Inflammatory macrophage (primary cell): ENCODE measurements around the gene SNCA.

Source experiments
- DNase-seq, 2 donors: peaks; one replicate each; pipeline ENCODE4 v3.0.0-alpha.2; 2020 to 2022

The SNCA gene

GRCh38 chr4:89703829-89704590 lies 133.0 kb downstream of the SNCA start:
- DNase-seq, result no peak

- DNase-seq, result no peak
Measured at GRCh38 chr4:89700766-89701423, 136.1 kb downstream of the SNCA start.

GRCh38 chr4:89685690-89686089 lies 151.3 kb downstream of the SNCA start:
- DNase-seq, result no peak

- no peak for DNase-seq
Measured at GRCh38 chr4:89685277-89685676, 151.7 kb downstream of the SNCA start.

- no peak for DNase-seq
Measured at GRCh38 chr4:89684536-89684935, 152.4 kb downstream of the SNCA start.

GRCh38 chr4:89682808-89683207 lies 154.2 kb downstream of the SNCA start:
- no peak for DNase-seq

- DNase-seq, result no peak
Measured at GRCh38 chr4:89681671-89682070, 155.3 kb downstream of the SNCA start.

- no peak for DNase-seq
Measured at GRCh38 chr4:89681219-89681618, 155.7 kb downstream of the SNCA start.

GRCh38 chr4:89674876-89675459 lies 162.0 kb downstream of the SNCA start:
- DNase-seq, result no peak
